DOHH2 (cell line): ENCODE results near the gene MORN5.

Experiments used
- H3F3A ChIP-seq: fragments of 200-600 bp; sonication (generic), shearing (Covaris generic); 2 replicates; pipeline ENCODE4 v1.6.0; 2016; ENCODE audit warnings: antibody characterized with exemption, mild to moderate bottlenecking; ENCODE audit not compliant: control insufficient read depth, insufficient read depth
- H3K27ac ChIP-seq: fragments of 200-600 bp; sonication (generic); 2 replicates; pipeline ENCODE4 v1.5.1; 2014; ENCODE audit warnings: low read depth, mild to moderate bottlenecking, low read length, moderate library complexity
- H3K27me3 ChIP-seq: fragments of 200-600 bp; sonication (generic); 2 replicates; pipeline ENCODE4 v1.6.1; 2014; ENCODE audit warnings: mild to moderate bottlenecking, low read length, mixed read lengths; ENCODE audit not compliant: control insufficient read depth
- H3K36me3 ChIP-seq: fragments of 200-600 bp; sonication (generic); 2 replicates; pipeline ENCODE4 v1.6.1; 2014; ENCODE audit warnings: mild to moderate bottlenecking, low read length, moderate library complexity, mixed read lengths; ENCODE audit not compliant: control insufficient read depth
- H3K4me1 ChIP-seq: fragments of 200-600 bp; sonication (generic); 2 replicates; pipeline ENCODE4 v1.6.1; 2014; ENCODE audit warnings: mild to moderate bottlenecking, low read length, mixed read lengths; ENCODE audit not compliant: control insufficient read depth
- H3K4me2 ChIP-seq: fragments of 200-600 bp; sonication (generic); 2 replicates; pipeline ENCODE4 v1.6.0; 2014; ENCODE audit warnings: mild to moderate bottlenecking, low read length, moderate library complexity
- H3K4me3 ChIP-seq: fragments of 200-600 bp; sonication (generic); 2 replicates; pipeline ENCODE4 v1.5.1; 2014; ENCODE audit warnings: mild to moderate bottlenecking, low read length, mixed read lengths
- H3K79me2 ChIP-seq: fragments of 200-600 bp; sonication (generic); 2 replicates; pipeline ENCODE4 v1.6.1; 2014; ENCODE audit warnings: mild to moderate bottlenecking, low read length, mixed read lengths; ENCODE audit not compliant: control insufficient read depth
- H3K9me2 ChIP-seq: fragments of 200-600 bp; sonication (generic); replicated peaks from 2 replicates; pipeline ENCODE4 v1.6.1; 2014; ENCODE audit warnings: mild to moderate bottlenecking, low read length, mixed read lengths; ENCODE audit not compliant: control insufficient read depth
- H3K9me3 ChIP-seq: fragments of 200-600 bp; sonication (generic); 2 replicates; pipeline ENCODE4 v1.6.1; 2014; ENCODE audit warnings: antibody characterized with exemption, low read length, mixed read lengths; ENCODE audit not compliant: control insufficient read depth, insufficient read depth
- H4K20me1 ChIP-seq: fragments of 200-600 bp; sonication (generic); 2 replicates; pipeline ENCODE4 v1.6.0; 2014; ENCODE audit warnings: low read depth, mild to moderate bottlenecking, antibody characterized with exemption, low read length, moderate library complexity; ENCODE audit not compliant: control insufficient read depth, insufficient read depth
- EZH2phosphoT487 ChIP-seq: fragments of 200-600 bp; sonication (generic); IDR thresholded peaks from 2 replicates; pipeline ENCODE4 v1.6.1; 2017; ENCODE audit warnings: borderline replicate concordance, mild to moderate bottlenecking, antibody characterized with exemption, low read length, moderate library complexity, mixed read lengths
- TF ChIP-seq, protein P1 (sequence below): fragments of 200-600 bp; sonication (generic); IDR thresholded peaks from one replicate; pipeline ENCODE4 v1.5.1; 2014; ENCODE audit warnings: antibody characterized with exemption, mild to moderate bottlenecking, low read depth, low read length; ENCODE audit not compliant: poor library complexity, severe bottlenecking

Gene MORN5

DNA sequence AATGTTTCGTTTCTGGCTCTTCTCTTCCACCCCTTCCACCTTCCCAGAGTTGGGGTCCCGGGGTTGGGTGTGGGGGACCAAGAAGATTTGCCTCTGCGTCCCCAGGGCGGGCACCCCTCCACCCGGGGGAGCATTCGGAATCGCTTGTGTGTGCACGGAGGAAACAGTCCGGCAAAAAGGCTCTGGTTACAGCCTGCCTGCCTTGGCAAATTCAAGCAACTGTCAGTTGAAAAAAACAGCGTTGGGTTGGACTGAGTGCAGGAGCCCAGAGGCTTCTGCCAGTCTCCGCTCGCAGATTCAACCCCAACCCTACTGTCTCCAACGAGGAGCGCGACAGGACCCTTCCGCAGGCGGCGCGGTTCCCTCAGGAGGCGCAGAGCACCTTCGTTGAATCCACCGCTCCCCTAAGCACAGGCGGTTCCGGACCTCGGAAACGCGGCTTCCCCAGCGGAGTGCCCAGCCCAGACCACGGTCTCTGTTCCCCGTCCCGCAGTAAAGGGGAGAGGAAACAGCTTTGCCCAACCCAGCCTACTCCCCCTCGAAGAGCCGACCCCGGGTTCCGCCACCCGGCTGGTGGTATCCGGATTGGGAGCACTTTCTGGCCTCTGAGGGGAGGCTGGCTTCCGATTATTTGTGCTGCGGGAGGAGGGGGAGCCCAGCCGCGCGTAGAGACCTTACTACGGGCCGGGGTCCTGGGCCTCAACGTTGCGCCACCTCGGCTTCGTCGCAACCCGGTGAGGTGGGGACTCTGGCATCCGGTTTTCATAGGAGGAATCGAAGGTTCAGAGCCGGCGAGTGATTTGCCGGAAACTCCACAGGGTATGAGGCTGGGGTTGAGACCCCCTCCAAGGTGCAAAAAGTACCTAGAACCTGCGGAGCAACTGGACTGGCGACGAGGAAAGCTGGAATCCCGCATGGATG, 59.5 kb downstream of the MORN5 start:
- Histone ChIP-seq H3K9me3 (no peaks in the 10 kb centered on the region), H3K9me2 (no peaks in the 10 kb centered on the region), H3K4me1 (no peaks in the 10 kb centered on the region), H4K20me1 (no peaks in the 10 kb centered on the region), H3K27ac (no peak overlapping the region), H3K27me3 (peaks cover 34% of the 10 kb centered on the region), H3F3A (no peaks in the 10 kb centered on the region), H3K79me2 (no peaks in the 10 kb centered on the region), H3K4me2 (no peak overlapping the region), H3K4me3 (no peak overlapping the region), H3K36me3 (no peaks in the 10 kb centered on the region)
- TF ChIP-seq, protein P1, sequence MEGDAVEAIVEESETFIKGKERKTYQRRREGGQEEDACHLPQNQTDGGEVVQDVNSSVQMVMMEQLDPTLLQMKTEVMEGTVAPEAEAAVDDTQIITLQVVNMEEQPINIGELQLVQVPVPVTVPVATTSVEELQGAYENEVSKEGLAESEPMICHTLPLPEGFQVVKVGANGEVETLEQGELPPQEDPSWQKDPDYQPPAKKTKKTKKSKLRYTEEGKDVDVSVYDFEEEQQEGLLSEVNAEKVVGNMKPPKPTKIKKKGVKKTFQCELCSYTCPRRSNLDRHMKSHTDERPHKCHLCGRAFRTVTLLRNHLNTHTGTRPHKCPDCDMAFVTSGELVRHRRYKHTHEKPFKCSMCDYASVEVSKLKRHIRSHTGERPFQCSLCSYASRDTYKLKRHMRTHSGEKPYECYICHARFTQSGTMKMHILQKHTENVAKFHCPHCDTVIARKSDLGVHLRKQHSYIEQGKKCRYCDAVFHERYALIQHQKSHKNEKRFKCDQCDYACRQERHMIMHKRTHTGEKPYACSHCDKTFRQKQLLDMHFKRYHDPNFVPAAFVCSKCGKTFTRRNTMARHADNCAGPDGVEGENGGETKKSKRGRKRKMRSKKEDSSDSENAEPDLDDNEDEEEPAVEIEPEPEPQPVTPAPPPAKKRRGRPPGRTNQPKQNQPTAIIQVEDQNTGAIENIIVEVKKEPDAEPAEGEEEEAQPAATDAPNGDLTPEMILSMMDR = no peak
- peak; percentile 33; the same call in 1 of the 2 replicates for TF ChIP-seq EZH2phosphoT487

DNA sequence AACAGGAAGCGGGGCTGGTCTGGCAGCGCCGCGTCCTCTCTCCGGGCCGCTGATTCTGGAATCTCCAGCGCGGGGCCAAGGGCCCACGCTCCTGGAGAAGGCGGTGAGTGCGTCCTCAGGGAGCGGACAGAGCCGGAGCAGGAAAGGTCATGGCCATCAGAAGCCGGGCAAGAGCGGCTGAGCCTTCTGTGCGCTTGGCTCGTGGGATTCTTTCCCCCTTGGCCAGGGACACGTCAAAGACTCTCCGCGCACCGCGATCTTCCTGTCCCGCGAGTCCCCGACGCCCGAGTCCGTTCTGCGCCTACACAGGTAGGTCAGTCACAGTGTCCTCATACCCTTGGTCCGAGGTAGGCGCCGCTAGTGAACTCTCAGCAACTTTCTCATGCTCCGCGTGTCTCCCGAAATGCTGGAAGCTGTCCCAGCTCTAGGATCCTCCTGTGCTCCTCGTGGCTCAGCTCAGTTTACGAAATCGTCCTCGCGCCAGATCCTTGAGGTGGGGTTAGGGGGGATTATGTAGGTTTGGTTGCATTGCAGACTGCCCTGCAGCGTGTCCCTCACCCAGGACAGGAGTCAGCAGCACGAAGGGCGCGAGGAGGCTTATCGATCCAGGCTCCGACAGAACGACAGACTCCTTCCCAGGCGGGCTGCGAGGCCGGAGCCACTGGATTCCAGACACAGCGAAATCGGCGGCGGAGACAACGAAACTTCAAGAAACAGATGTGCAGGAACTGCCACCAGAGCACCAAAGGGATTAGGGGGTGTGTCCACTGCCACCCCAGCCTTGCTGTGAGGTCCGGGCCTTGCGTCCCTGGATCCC, 60.4 kb downstream of the MORN5 start:
- no peaks in the 10 kb centered on the region for H3K36me3 ChIP-seq
- no peak overlapping the region for H3K4me2 ChIP-seq
- H3K4me1 ChIP-seq = no peaks in the 10 kb centered on the region
- no peaks in the 10 kb centered on the region for H3K79me2 ChIP-seq
- H3K9me2 ChIP-seq = no peaks in the 10 kb centered on the region
- H3F3A ChIP-seq = no peaks in the 10 kb centered on the region
- no peak overlapping the region for H3K27ac ChIP-seq
- H4K20me1 ChIP-seq = no peaks in the 10 kb centered on the region
- H3K27me3 ChIP-seq = peaks cover 34% of the 10 kb centered on the region
- H3K9me3 ChIP-seq = no peaks in the 10 kb centered on the region
- no peak for TF ChIP-seq EZH2phosphoT487
- TF ChIP-seq, protein P1 = no peak
- no peak overlapping the region for H3K4me3 ChIP-seq

DNA sequence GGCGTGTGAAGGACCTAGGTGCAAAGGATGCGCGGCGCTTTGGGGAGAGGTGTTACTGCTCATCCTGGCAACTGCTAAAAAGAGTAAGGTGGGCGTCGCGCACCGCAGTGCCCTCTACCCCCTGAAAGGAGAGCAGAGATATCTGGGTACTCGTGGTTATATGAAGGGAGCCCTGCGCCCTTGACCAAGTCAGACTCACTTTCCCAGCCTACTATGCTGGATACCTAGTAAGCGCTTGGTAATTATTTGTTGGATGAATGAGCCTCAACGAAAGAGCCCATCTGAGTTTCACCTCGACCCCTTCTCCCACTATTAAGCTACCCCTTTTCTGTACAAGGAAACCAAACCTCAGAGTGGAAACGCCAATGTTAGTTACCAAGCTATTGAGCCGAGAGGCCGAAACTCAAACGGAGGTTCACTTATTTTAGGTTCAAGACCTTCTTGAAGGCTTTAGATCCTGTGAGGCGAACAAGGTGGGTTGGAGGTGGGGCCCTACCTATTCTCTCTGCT, 61.0 kb downstream of the MORN5 start:
- Histone ChIP-seq H3F3A (no peaks in the 10 kb centered on the region), H3K27me3 (peaks cover 34% of the 10 kb centered on the region), H4K20me1 (no peaks in the 10 kb centered on the region), H3K4me2 (no peak overlapping the region), H3K27ac (no peak overlapping the region), H3K4me1 (no peaks in the 10 kb centered on the region), H3K4me3 (no peak overlapping the region), H3K9me2 (no peaks in the 10 kb centered on the region), H3K9me3 (no peaks in the 10 kb centered on the region), H3K79me2 (no peaks in the 10 kb centered on the region), H3K36me3 (no peaks in the 10 kb centered on the region)
- TF ChIP-seq EZH2phosphoT487 = no peak
- TF ChIP-seq, protein P1 = no peak
